Muscle layer of colon (tissue), 2 donors: ENCODE results near the gene MT1M.
"Not testable (repeated sequence)": the region's sequence is repeated elsewhere in the genome, so short reads cannot be mapped to it uniquely, and the experiment has no call there.

Experiments used
- H3K27ac ChIP-seq: one replicate; pipeline ENCODE4 v1.7.0; 2013; ENCODE audit warnings: low read depth, mild to moderate bottlenecking, low read length, moderate library complexity
- H3K27me3 ChIP-seq, 2 donors: one replicate each; pipeline ENCODE4 v1.7.0; 2013; ENCODE audit warnings: low read length in 2 of 2, mild to moderate bottlenecking in 2 of 2; ENCODE audit not compliant: insufficient read depth in 2 of 2, control insufficient read depth in 1 of 2
- H3K36me3 ChIP-seq: one replicate; pipeline ENCODE4 v1.7.0; 2013; ENCODE audit warnings: mild to moderate bottlenecking, low read length; ENCODE audit not compliant: insufficient read depth
- H3K4me1 ChIP-seq: one replicate; pipeline ENCODE4 v1.7.0; 2013; ENCODE audit warnings: mild to moderate bottlenecking, low read length; ENCODE audit not compliant: insufficient read depth
- H3K4me3 ChIP-seq, 2 donors: one replicate each; pipeline ENCODE4 v1.7.0; 2013; ENCODE audit warnings: low read length in 2 of 2, low read depth in 1 of 2, mild to moderate bottlenecking in 1 of 2, moderate library complexity in 1 of 2
- H3K9ac ChIP-seq: one replicate; pipeline ENCODE4 v1.7.0; 2013; ENCODE audit warnings: low read length
- H3K9me3 ChIP-seq: one replicate; pipeline ENCODE4 v1.7.0; 2013; ENCODE audit warnings: mild to moderate bottlenecking, low read length
- donor health status: abdominal sarcoma.
- donor health status: Adenocarcinoma of cecum.

The MT1M gene

GRCh38 chr16:56672171-56672570 lies 39.7 kb downstream of the MT1M start:
- not testable (repeated sequence) for H3K4me1 ChIP-seq, H3K36me3 ChIP-seq, H3K4me3 ChIP-seq, H3K9me3 ChIP-seq, H3K9ac ChIP-seq, H3K27ac ChIP-seq
- H3K27me3 ChIP-seq: peaks cover 36 to 70% of the 10 kb centered on the region in 2 donors

DNA sequence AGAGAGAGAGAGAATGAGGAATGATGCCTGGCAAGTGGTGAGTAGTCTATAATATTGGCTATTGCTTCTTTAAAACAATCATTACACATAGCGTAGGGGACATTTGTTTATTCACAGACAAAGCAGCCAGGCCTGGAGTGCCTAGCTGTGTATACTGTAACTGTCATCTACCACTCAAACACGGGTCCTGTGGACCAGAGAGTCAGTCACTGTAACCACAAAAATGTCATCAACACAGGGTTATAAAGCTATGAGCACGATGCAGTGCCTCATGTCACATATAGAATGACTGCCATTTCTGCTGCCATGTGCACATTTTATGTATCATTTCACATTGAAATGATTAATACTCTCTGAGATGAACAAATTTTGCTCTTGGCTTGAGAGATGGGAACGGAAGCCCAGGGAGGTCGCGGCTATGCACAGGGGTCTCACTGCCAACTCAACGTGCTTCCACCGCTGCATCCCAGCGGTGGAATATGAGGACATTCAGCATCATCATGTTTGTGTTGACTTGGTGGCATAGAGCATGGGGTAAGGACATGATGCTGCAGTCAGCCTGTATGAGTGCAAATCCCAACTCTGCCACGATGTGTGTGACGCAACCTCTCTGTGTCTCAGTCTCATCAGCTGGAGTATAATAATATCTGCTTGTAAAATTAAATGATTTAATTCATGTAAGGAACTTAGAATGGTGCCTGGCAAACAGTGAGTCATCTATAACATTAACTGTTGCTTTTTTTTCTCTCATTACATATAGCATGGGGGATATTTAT lies 40.5 kb downstream of the MT1M start:
- no peaks in the 10 kb centered on the region for H3K36me3 ChIP-seq
- H3K9me3 ChIP-seq: no peaks in the 10 kb centered on the region
- no peak overlapping the region for H3K4me3 ChIP-seq
- no peak overlapping the region for H3K27ac ChIP-seq
- H3K9ac ChIP-seq: no peak overlapping the region
- peaks cover 29 to 63% of the 10 kb centered on the region in 2 donors for H3K27me3 ChIP-seq
- H3K4me1 ChIP-seq: peaks cover 4% of the 10 kb centered on the region

DNA sequence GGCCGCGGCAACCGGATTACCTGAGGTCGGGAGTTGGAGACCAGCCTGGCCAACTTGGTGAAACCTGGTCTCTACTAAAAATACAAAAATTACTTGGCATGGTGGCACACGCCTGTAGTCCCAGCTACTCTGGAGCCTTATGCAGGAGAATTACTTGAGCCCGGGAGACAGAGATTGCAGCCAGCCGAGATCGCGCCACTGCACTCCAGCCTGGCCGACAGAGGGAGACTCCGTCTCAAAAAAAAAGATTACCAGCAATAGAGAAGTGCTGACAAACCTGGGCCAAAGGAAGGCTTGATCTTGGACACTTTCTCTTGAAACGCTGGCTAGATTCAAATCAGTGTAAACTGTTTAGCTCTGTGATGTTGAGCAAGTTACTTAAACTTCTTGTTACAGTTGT lies 41.5 kb downstream of the MT1M start:
- peaks cover 4% of the 10 kb centered on the region for H3K4me1 ChIP-seq
- peaks cover 23 to 53% of the 10 kb centered on the region in 2 donors for H3K27me3 ChIP-seq
- no peaks in the 10 kb centered on the region for H3K9me3 ChIP-seq
- H3K9ac ChIP-seq: no peak overlapping the region
- H3K4me3 ChIP-seq: no peak overlapping the region
- H3K27ac ChIP-seq: no peak overlapping the region
- no peaks in the 10 kb centered on the region for H3K36me3 ChIP-seq

GRCh38 chr16:56674570-56674969 lies 42.1 kb downstream of the MT1M start:
- H3K27ac ChIP-seq, H3K4me1 ChIP-seq, H3K9ac ChIP-seq, H3K9me3 ChIP-seq, H3K4me3 ChIP-seq, H3K36me3 ChIP-seq: not testable (repeated sequence)
- peaks cover 18 to 46% of the 10 kb centered on the region in 2 donors for H3K27me3 ChIP-seq

DNA sequence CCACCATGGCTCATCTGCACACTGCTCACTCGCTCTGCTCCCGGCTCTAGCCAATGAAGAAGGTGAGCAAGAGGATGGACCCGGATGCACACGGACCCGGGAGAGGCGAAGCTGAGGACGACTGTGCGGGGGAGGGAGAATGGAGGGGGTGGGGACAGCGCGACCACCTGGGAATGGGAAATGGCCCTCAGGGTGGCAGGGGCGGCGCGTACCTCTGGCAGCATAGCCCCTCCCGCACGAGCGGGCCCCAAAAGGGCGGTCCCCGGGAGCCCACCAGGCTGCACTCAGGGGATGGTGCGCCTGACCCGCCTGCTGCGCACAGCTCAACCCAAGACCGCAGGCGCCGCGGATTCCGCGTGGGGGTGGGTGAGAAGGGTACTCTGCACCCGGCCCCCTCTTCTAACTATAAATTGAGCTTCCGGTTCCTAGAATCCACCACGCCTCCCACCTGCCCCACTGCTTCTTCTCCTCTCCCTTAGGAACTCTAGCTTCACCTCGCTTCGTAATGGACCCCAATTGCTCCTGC lies 43.3 kb downstream of the MT1M start:
- Histone ChIP-seq H3K27ac (no peak overlapping the region), H3K9me3 (no peaks in the 10 kb centered on the region), H3K36me3 (no peaks in the 10 kb centered on the region), H3K4me1 (peaks cover 4% of the 10 kb centered on the region), H3K27me3 (peaks cover 12 to 35% of the 10 kb centered on the region in 2 donors), H3K9ac (no peak overlapping the region), H3K4me3 (no peak overlapping the region)

DNA sequence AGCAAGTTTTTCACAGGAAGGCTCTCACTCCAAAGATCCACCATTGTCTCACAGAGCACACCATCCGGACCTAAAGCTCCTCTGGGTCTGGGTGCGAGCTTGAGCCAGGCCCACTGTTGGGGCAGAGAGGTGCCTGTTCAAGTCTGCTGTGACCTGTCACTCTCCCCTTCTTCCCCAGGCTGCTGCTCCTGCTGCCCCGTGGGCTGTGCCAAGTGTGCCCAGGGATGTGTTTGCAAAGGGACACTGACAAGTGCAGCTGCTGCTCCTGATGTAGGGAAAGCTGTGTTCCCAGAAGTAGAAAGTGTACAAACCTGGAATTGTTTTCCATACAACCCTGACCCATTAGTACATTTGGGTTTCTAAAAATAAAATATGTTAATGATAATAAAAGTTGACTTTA lies 45.0 kb downstream of the MT1M start:
- Histone ChIP-seq H3K27me3 (peaks cover 12 to 32% of the 10 kb centered on the region in 2 donors), H3K4me1 (peaks cover 4% of the 10 kb centered on the region), H3K9me3 (no peaks in the 10 kb centered on the region), H3K36me3 (no peaks in the 10 kb centered on the region), H3K4me3 (no peak overlapping the region), H3K9ac (no peak overlapping the region), H3K27ac (no peak overlapping the region)

DNA sequence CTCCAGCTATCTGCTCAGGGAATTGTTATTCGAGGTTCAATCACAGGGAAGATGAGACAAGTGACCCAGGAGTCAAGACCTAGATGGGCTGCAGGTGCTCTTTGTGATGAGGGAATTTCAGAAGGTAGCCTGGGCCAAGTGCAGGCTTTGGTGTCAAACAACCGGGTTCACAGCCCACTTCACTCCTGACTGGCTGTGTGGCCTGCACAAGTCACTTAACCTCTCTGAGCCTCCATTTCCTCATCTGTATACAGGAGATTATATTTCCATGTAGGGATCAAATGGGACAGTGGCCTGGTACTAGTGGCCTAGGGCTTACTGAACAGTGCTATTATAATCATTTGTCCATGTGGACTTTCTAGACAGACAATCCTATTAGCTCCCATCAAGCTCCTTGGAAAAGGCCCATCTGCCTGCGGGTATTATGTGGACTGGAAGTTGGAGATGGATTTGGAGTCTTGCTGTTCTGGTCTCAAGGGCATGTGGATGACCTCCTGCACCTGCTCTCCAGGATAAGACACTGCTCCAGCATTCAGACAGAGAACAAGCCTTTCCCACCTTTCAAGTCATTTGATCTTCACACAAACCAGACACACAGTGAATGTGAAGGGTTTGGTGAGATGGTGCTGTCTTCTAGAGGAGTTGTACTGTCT lies 46.7 kb downstream of the MT1M start:
- Histone ChIP-seq H3K4me3 (no peak overlapping the region), H3K27me3 (peaks cover 12 to 22% of the 10 kb centered on the region in 2 donors), H3K9me3 (no peaks in the 10 kb centered on the region), H3K36me3 (no peaks in the 10 kb centered on the region), H3K9ac (no peak overlapping the region), H3K27ac (no peak overlapping the region), H3K4me1 (peaks cover 21% of the 10 kb centered on the region)

DNA sequence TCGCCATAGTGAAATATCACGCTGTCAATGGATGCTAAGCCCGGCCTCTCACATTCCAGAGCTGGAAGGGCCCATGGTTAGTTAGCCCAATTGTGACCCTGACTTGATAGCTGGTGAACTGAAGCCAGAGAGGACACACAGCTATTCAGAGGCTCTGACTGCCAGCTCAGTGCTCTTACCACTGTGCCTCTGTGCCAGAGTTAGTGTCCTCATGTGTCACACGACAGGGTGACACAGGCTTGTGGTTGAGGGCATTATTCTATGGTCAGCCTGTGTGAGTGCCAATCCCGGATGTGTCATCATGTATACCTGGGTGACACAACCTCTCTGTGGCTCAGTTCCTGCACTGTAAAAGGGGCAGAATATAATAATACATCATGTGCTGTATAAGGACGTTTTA lies 47.4 kb downstream of the MT1M start:
- Histone ChIP-seq H3K9ac (no peak overlapping the region), H3K9me3 (no peaks in the 10 kb centered on the region), H3K27me3 (peaks cover 12 to 22% of the 10 kb centered on the region in 2 donors), H3K4me3 (no peak overlapping the region), H3K4me1 (peaks cover 28% of the 10 kb centered on the region), H3K27ac (no peak overlapping the region), H3K36me3 (no peaks in the 10 kb centered on the region)

GRCh38 chr16:56681939-56682702 lies 49.7 kb downstream of the MT1M start, which contains the start of gene MT1X:
Gene MT1X, plus strand, starts transcription at chr16:56682470. Its CDS starts 71 bp downstream, at chr16:56682541.
- Histone ChIP-seq H3K9me3 (no peaks in the 10 kb centered on the region), H3K27me3 (no peaks in the 10 kb centered on the region), H3K4me3 (peak within 1 kb of the TSS; percentile 61 to 74), H3K27ac (peak within 1 kb of the TSS; percentile 96), H3K36me3 (no peaks in the 10 kb centered on the region), H3K9ac (peak within 1 kb of the TSS; percentile 62), H3K4me1 (peaks cover 30% of the 10 kb centered on the region)

- H3K27me3 ChIP-seq: no peaks in the 10 kb centered on the region
Measured at GRCh38 chr16:56682703-56683397, 50.4 kb downstream of the MT1M start.

More at GRCh38 chr16:56682703-56683397, 50.4 kb downstream of the MT1M start:
- Histone ChIP-seq H3K4me1 (peaks cover 30% of the 10 kb centered on the region), H3K9ac (peak overlapping the region; percentile 62), H3K27ac (peak overlapping the region; percentile 78), H3K4me3 (peak overlapping the region; percentile 61 to 74), H3K9me3 (no peaks in the 10 kb centered on the region), H3K36me3 (no peaks in the 10 kb centered on the region)
